Left renal pelvis (tissue), 4 donors: ENCODE data around the gene TMC6. TPM values are rescaled to one million over a fixed set of nuclear protein-coding genes. Genes with fewer than 3 reads are reported as not detected.
"Not testable (repeated sequence)": the region's sequence is repeated elsewhere in the genome, so short reads cannot be mapped to it uniquely, and the experiment has no call there.

Experiments used
- DNase-seq, 4 donors: peaks; one replicate each; pipeline ENCODE4 v3.0.0-alpha.2; 2013; ENCODE audit warnings: low read depth in 4 of 4, low spot score in 3 of 4
- polyA plus RNA-seq, 4 donors: library from polyadenylated mRNA; unstranded; fragments of 120-200 nt; gene quantifications; one replicate each; pipeline ENCODE4 v1.2.1, GENCODE V29; 2013; ENCODE audit not compliant: insufficient read length in 4 of 4

Gene TMC6
- polyA plus RNA-seq, 4 donors, result 9.2 to 35.1 (median 27.3) TPM

DNA sequence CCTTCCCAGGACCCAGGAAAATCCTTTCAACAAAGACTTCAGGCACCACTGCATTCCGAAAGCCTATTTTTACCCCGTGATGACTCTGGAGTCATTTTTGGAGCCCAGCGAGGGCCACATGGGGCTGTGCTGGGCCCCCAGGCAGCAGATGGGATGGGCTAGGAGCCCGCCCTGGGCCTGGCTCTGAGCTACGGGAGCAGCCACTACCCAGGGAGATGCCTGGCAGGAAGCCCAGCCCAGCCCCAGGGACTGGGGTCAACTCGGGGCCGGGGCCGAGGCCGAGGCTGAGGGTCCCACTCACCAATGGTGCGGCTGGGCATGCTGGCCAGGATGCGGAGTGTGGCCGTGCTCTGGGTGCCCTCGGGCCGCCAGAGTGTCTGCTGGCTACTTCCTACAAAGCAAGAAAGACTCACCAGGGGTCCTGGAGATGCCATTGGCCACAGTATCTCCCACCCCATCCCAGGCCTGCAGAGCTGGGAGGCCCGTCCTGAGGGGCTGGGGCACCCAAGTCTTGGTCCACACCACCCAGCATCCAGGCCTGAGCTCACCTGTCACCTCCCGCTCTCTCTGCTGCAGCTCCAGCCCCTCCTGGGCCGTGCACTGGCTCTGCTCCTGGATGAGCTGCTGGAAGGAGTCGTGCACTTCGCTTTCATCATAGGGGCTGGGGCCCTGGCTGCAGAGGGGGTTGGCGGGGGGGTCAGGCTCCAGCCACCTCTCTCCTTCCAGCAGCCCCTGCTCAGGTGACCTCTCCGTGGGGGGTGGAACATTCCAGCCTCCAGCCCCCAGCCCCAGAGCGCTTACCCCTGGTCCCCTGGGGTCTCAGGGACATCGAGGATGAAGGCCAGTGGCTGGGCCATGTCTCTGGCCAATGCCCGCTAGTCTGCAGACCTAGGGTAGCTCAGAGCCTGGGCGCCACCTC is 2.3 kb downstream of the TMC6 start:
- DNase-seq, result no peak

- no peak for DNase-seq
Measured at GRCh38 chr17:78125138-78125913, 3.2 kb downstream of the TMC6 start.

DNA sequence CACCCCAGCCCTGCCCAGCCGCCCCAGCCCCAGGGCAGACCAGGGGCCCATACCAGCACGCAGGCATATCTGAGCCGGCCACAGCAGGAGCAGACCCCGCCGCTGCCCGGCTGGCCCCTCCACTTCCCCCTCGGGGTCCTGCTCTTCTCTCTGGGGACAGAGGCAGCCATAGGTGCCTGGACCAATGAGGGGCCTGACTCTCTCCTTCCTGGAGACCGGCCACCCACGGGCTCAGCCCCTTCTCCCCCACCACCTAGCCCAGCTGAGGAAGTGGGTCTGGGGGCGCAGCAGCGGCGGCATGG is 3.8 kb downstream of the TMC6 start:
- DNase-seq, result no peak

- DNase-seq, result no peak
Measured at GRCh38 chr17:78124081-78124835, 4.3 kb downstream of the TMC6 start.

GRCh38 chr17:78123258-78123929 is 5.2 kb downstream of the TMC6 start:
- no peak for DNase-seq

- no peak for DNase-seq
Measured at GRCh38 chr17:78122931-78123249, 5.7 kb downstream of the TMC6 start.

DNA sequence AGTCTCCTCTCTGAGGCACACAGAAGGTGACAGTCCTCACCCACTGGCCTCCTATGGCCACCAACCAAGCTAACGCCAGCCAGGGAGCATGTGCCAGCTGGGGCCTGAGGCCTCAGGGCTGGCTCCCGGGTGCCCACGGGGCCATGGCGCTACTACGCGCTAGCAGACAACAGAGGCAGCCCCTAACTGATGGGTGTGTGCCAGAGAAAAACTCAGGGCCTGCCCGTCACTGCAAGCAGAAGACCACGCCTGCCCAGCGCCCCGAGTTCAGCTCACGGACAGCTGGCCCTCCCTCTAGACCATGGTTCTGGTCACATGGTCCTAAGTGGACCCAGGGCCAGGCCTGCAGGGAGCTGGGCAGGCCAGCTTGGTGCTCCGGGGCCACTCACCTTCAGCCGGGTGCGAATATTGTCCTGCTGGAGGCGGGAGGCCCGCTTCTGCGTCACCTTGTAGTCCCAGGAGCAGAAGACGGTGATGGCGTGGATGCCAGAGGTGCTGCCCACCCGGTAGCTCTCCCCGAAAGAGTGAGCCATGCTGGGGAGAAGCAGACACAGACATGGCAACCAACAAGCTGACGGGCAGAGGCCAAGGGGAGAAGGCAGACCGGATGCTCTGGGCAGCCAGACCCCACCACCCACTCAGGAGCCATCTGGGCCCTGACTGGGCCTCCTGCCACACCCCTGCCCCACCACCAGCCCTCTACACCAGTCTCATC is 6.2 kb downstream of the TMC6 start:
- no peak for DNase-seq

DNA sequence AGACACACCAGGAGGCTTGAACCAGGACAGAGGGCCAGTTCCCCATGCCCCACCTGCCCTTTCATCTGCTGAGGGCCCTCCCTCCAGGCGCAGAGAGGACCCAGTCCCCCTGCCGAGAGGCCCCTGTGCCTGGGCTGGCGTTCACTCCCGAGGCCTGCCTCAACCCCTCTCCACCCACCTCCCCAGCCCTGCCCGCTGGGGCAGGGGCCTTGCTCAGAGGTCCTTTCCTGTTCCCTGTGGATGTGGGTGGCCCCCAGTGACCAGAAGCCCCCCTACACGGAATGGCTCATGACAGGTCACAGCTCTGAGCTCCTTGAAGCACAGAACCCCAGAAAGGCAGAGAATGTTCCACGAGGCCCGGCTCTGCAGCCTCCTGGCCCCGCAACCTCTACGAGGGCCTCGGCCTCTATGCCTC is 6.7 kb downstream of the TMC6 start:
- no peak for DNase-seq

DNA sequence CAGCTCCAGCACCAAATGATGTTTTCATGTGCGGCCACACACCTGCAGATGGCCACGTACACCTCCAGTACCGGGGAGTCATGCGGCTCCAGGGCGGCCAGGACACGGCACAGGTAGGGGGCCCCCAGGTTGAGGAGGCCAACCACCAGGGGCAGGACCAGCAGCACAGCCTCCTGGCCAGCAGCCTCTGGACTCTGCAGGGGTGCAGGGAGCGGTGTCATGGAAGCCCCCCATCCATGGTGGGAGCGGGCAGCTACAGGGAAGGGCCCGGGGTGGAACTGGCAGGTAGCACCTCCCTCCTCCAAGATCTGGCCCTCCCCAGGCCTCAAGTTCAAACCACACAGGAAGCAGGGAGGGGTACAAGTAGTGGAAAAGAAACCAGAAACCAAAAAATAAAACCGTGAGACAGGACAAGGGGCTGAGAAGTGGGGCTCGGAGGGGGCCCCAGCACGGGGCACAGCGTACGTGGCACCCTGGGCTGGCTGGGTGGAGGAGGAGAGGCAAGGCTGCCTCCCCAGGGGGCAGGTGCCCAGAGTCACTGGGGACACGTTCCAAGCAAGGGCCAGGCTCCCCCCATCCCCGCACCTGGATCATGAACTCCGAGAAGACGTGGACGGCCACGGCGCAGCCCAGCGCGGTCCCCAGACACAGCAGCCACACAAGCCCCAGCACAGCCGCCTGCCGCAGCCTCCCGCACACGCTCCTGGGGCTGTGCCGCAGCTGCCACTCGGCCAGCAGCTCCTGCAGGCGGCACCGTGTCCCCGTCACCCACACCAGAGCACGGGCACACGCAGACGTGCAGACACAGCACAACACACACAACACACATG is 7.4 kb downstream of the TMC6 start:
- DNase-seq, result no peak

GRCh38 chr17:78120537-78120936 is 8.0 kb downstream of the TMC6 start:
- no peak for DNase-seq

DNA sequence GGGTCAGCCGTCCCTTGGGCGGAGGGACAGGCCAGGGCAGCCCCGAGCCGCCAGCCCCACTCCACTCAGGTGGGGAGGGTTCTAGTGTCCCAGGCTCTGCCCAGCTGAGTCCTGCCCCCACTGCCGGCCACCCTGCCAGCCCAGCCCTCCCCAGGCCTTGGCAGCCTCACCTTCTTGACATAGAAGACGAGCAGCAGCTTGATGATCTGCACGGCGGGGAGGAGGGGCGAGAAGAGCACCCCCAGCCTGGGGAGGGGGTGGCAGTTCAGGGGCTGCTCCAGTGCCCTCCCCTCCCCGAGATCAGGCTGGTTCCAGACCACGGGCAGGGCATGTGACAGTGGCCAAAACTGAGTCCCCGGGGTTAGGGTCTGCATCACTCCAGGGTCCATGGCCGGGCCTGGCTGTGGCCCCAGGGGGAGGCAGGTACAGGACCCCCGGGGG is 9.7 kb downstream of the TMC6 start:
- no peak for DNase-seq

GRCh38 chr17:78117027-78117981 is 11.3 kb downstream of the TMC6 start:
- no peak for DNase-seq

DNA sequence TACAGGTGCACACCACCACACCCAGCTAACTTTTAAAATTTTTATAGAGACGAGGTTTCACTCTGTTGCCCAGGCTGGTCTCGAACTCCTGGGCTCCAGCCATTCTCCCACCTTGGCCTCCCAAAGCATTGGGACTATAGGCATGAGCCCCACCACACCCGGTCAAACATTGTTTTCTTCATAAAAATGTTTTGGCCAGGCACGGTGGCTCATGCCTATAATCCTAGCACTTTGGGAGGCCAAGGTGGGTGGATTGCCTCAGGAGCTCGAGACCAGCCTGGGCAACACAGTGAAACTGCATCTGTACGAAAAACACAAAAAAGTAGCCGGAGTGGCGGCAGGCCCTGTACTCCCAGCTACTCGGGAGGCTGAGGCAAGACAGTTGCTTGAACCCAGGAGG is 12.1 kb downstream of the TMC6 start:
- no peak for DNase-seq

DNA sequence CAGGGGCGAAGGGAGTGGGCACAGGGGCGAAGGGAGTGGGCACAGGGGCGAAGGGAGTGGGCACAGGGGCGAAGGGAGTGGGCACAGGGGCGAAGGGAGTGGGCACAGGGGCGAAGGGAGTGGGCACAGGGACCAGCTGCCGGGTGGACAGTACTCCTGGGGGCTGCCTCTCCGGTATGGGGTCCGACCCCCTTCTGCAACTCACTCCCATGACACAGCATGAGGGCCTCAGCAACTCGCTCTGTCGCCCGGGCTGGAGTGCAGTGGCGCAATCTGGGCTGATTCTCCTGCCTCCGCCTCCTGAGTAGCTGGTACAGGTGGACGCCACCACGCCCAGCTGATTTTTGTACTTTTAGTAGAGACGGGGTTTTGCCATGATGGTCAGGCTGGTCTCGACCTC is 12.8 kb downstream of the TMC6 start:
- not testable (repeated sequence) for DNase-seq

DNA sequence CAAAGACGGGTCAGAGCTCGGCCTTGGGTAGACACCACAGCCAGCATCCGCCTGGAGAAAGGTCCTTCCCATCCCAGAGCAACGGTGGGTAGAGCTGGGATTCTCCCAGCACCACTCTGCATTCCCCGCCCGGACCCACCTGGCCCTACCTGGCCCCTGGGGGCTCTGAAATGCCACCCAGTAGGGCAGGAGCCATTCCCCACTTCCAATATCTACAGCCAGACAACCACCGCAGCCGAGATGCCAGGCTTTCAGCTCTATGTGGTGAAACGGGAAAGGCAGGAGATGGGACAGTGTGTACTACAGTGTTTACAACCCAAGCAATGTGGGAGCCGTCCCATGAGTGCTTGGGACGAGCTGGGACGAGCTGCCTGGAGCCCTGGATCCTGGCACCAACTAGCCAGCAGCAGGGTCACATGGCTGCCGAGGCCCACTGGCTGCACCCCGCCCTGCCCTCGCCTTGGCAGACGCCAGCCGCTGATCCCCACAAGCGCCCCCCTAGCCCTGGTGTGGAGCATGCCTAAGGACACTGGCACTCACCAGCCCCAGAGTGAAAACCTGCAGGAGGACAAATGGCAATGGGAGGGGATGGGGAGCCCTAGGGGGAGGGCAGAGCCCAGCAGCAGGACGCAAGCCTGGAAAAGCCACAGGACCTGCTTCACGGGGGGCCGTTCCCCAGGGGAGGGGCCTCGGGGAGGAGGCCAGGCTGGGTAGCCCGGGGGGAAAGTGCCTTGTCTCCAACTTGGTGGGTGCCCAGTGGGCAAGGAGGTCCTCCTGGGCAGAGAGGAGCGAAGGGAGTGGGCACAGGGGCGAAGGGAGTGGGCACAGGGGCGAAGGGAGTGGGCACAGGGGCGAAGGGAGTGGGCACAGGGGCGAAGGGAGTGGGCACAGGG is 13.5 kb downstream of the TMC6 start:
- no peak for DNase-seq

- no peak for DNase-seq
Measured at GRCh38 chr17:78113804-78114785, 14.5 kb downstream of the TMC6 start.
